H1 (cell line): ENCODE data around the gene CACNA1E. TPM values are rescaled to one million over a fixed set of nuclear protein-coding genes. Genes with fewer than 3 reads are reported as not detected.

Source experiments
- CTCF ChIA-PET: fragments of 300-600 bp; sonication (Branson Sonifier 250); formaldehyde crosslinking; loops from one replicate; lab custom pipeline; 2021; ENCODE audit not compliant: partially characterized antibody; lab: Charles Lee
- POLR2A ChIA-PET: fragments of 300-600 bp; sonication (Branson Sonifier 250); formaldehyde crosslinking; loops from one replicate; lab custom pipeline; 2021; ENCODE audit warnings: inconsistent platforms; ENCODE audit not compliant: partially characterized antibody; lab: Charles Lee
- DNase-seq, 2 experiments: peaks; one replicate each; pipeline versions ENCODE4 v3.0.0 to v3.0.0-alpha.2; 2010 to 2022; ENCODE audit warnings: low spot score in 2 of 2, low read depth in 1 of 2, mixed read lengths in 1 of 2
- FAIRE-seq: peaks from 2 replicates; lab custom pipeline; 2011; peaks lifted over from hg19 to GRCh38; lab: Jason Lieb, UNC
- H2AFZ ChIP-seq: 2 replicates; pipeline ENCODE4 v1.8.1; 2012; ENCODE audit warnings: low read length, inconsistent platforms
- H2AK5ac ChIP-seq: 2 replicates; pipeline ENCODE4 v1.6.1; 2013; ENCODE audit warnings: low read depth, low read length
- H2BK120ac ChIP-seq: replicated peaks from 2 replicates; pipeline ENCODE3; 2013; ENCODE audit warnings: low read depth, low read length, inconsistent platforms
- H2BK12ac ChIP-seq: 2 replicates; pipeline ENCODE4 v1.6.1; 2013; ENCODE audit warnings: low read depth, low read length
- H2BK15ac ChIP-seq: 2 replicates; pipeline ENCODE4 v1.6.1; 2013; ENCODE audit warnings: low read length
- H2BK20ac ChIP-seq: 2 replicates; pipeline ENCODE4 v1.6.1; 2013; ENCODE audit warnings: low read length
- H2BK5ac ChIP-seq: 2 replicates; pipeline ENCODE4 v1.6.1; 2013; ENCODE audit warnings: low read depth, low read length
- H3K14ac ChIP-seq: 2 replicates; pipeline ENCODE4 v1.6.1; 2013; ENCODE audit warnings: inconsistent platforms; ENCODE audit not compliant: insufficient read length
- H3K18ac ChIP-seq: 2 replicates; pipeline ENCODE4 v1.6.1; 2013; ENCODE audit warnings: low read length; ENCODE audit errors: extremely low read depth
- H3K23ac ChIP-seq: 2 replicates; pipeline ENCODE4 v1.6.1; 2013; ENCODE audit warnings: inconsistent platforms; ENCODE audit not compliant: insufficient read length
- H3K23me2 ChIP-seq: 2 replicates; pipeline ENCODE4 v1.6.1; 2013; ENCODE audit warnings: low read depth, low read length
- H3K27ac ChIP-seq: 2 replicates; pipeline ENCODE4 v1.6.1; 2011; ENCODE audit warnings: low read depth, low read length, inconsistent platforms
- H3K27me3 ChIP-seq, 4 experiments: replicated peaks in 1 of 4; 1 replicate in 1 of 4; 2 replicates in 3 of 4; pipeline versions ENCODE4 v1.6.1 to v1.8.1; 2011 to 2013; ENCODE audit warnings: low read length in 3 of 4, mild to moderate bottlenecking in 3 of 4, inconsistent platforms in 2 of 4, mixed read lengths in 2 of 4, moderate library complexity in 1 of 4; ENCODE audit not compliant: control insufficient read depth in 3 of 4, insufficient read depth in 3 of 4; ENCODE audit errors: extremely low read depth in 1 of 4
- H3K36me3 ChIP-seq, 4 experiments: 2 replicates each; pipeline versions ENCODE4 v1.6.1 to v1.8.1; 2011 to 2013; ENCODE audit warnings: mild to moderate bottlenecking in 4 of 4, low read length in 3 of 4, moderate library complexity in 2 of 4, control low read depth in 1 of 4, inconsistent platforms in 1 of 4; ENCODE audit not compliant: insufficient read depth in 4 of 4, control insufficient read depth in 2 of 4
- H3K4ac ChIP-seq: replicated peaks from 2 replicates; pipeline ENCODE3; 2013; ENCODE audit warnings: low read length, low read depth, mixed read lengths, inconsistent platforms; ENCODE audit not compliant: insufficient read length
- H3K4me1 ChIP-seq, 4 experiments: replicated peaks in 1 of 4; 1 replicate in 1 of 4; 2 replicates in 3 of 4; pipeline versions ENCODE4 v1.6.1 to v1.8.1; 2011 to 2013; ENCODE audit warnings: low read length in 3 of 4, inconsistent platforms in 2 of 4, mixed read lengths in 1 of 4; ENCODE audit not compliant: insufficient read depth in 4 of 4, control insufficient read depth in 3 of 4
- H3K4me2 ChIP-seq, 2 experiments: 2 replicates each; pipeline versions ENCODE4 v1.6.1 to v1.8.1; 2011 to 2013; ENCODE audit warnings: low read depth in 2 of 2, low read length in 2 of 2, control low read depth in 1 of 2, inconsistent platforms in 1 of 2, mild to moderate bottlenecking in 1 of 2; ENCODE audit not compliant: insufficient read depth in 1 of 2
- H3K4me3 ChIP-seq, 4 experiments: fragments of 200-600, 300-600 bp in 1 of 4; sonication (generic), shearing (Covaris generic), sonication (Bioruptor Twin) in 1 of 4; 2 replicates each; pipeline versions ENCODE4 v1.5.1 to v1.8.1; 2011 to 2016; ENCODE audit warnings: low read length in 4 of 4, low read depth in 3 of 4, control low read depth in 2 of 4, inconsistent platforms in 2 of 4, mild to moderate bottlenecking in 2 of 4, mixed read lengths in 1 of 4, moderate library complexity in 1 of 4; ENCODE audit not compliant: insufficient read depth in 2 of 4; ENCODE audit errors: extremely low read depth in 1 of 4
- H3K56ac ChIP-seq: replicated peaks from 2 replicates; pipeline ENCODE3; 2013; ENCODE audit warnings: low read depth, mild to moderate bottlenecking, mixed read lengths, low read length, inconsistent platforms; ENCODE audit not compliant: insufficient read length
- H3K79me1 ChIP-seq: 2 replicates; pipeline ENCODE4 v1.6.1; 2013; ENCODE audit warnings: low read depth, low read length, control low read depth
- H3K79me2 ChIP-seq, 2 experiments: 2 replicates each; pipeline versions ENCODE4 v1.6.1 to v1.8.1; 2012 to 2013; ENCODE audit warnings: low read length in 2 of 2, mild to moderate bottlenecking in 2 of 2, inconsistent platforms in 1 of 2; ENCODE audit not compliant: insufficient read depth in 2 of 2, control insufficient read depth in 1 of 2
- H3K9ac ChIP-seq, 4 experiments: replicated peaks in 1 of 4; 1 replicate in 1 of 4; 2 replicates in 3 of 4; pipeline versions ENCODE4 v1.6.1 to v1.8.1; 2011 to 2013; ENCODE audit warnings: low read depth in 3 of 4, low read length in 3 of 4, control low read depth in 2 of 4, mild to moderate bottlenecking in 2 of 4, moderate library complexity in 2 of 4, inconsistent platforms in 1 of 4; ENCODE audit errors: extremely low read depth in 1 of 4
- H3K9me3 ChIP-seq, 2 experiments: 2 replicates each; pipeline versions ENCODE4 v1.6.1 to v1.8.1; 2012 to 2013; ENCODE audit warnings: mild to moderate bottlenecking in 2 of 2, moderate library complexity in 2 of 2, control low read depth in 1 of 2, inconsistent platforms in 1 of 2, low read depth in 1 of 2, low read length in 1 of 2, mixed read lengths in 1 of 2; ENCODE audit not compliant: insufficient read depth in 2 of 2
- H4K20me1 ChIP-seq, 2 experiments: replicated peaks in 1 of 2; 2 replicates each; pipeline versions ENCODE3 to v1.8.1; 2011 to 2013; ENCODE audit warnings: inconsistent platforms in 2 of 2, low read length in 2 of 2, mild to moderate bottlenecking in 1 of 2; ENCODE audit not compliant: insufficient read depth in 2 of 2, control insufficient read depth in 1 of 2
- H4K5ac ChIP-seq: 2 replicates; pipeline ENCODE4 v1.6.1; 2013; ENCODE audit warnings: low read length, low read depth, mixed read lengths, inconsistent platforms; ENCODE audit not compliant: insufficient read length
- H4K8ac ChIP-seq: 2 replicates; pipeline ENCODE4 v1.8.0; 2013; ENCODE audit warnings: mild to moderate bottlenecking, moderate library complexity, low read length, inconsistent platforms; ENCODE audit not compliant: insufficient read depth; ENCODE audit errors: extremely low read depth
- H4K91ac ChIP-seq: replicated peaks from 2 replicates; pipeline ENCODE3; 2013; ENCODE audit warnings: low read length, mixed read lengths, inconsistent platforms; ENCODE audit not compliant: insufficient read length
- EZH2 ChIP-seq: fragments of 200-600 bp; sonication (generic); IDR thresholded peaks from 2 replicates; pipeline ENCODE4 v1.7.1; 2012; ENCODE audit warnings: low read depth, mild to moderate bottlenecking, moderate library complexity, low read length, inconsistent platforms; ENCODE audit not compliant: severe bottlenecking
- KDM4A ChIP-seq: IDR thresholded peaks from one replicate; pipeline ENCODE4 v1.7.1; 2012; ENCODE audit warnings: low read depth, mild to moderate bottlenecking, moderate library complexity, low read length, inconsistent platforms; ENCODE audit not compliant: severe bottlenecking
- KDM5A ChIP-seq: fragments of 200-600 bp; IDR thresholded peaks from 2 replicates; pipeline ENCODE4 v1.7.1; 2012; ENCODE audit warnings: mild to moderate bottlenecking, low read length, inconsistent platforms, mixed read lengths
- NRF1 ChIP-seq: IDR thresholded peaks from 2 replicates; pipeline ENCODE4 v1.6.1; 2011; ENCODE audit warnings: mild to moderate bottlenecking, low read depth, low read length, improper control_type of control experiment
- RNF2 ChIP-seq: fragments of 200-900, 300-1000 bp; sonication (generic); IDR thresholded peaks from 2 replicates; pipeline ENCODE4 v1.7.1; 2016; ENCODE audit warnings: borderline replicate concordance, low read depth, mild to moderate bottlenecking, antibody characterized with exemption, low read length; ENCODE audit not compliant: poor library complexity, severe bottlenecking; ENCODE audit errors: missing control alignments
- WGBS, 2 experiments: shearing (Covaris generic) in 1 of 2; methylation state at CpG; one replicate each; pipeline versions ENCODE4 v1.1.6 to v1.1.7; 2013 to 2015; ENCODE audit warnings: low lambda C conversion rate in 2 of 2, mixed read lengths in 2 of 2, inconsistent platforms in 1 of 2, low coverage in 1 of 2, missing lambda C conversion rate in 1 of 2; ENCODE audit not compliant: insufficient replicate concordance in 2 of 2, insufficient coverage in 1 of 2, insufficient read length in 1 of 2; ENCODE audit errors: extremely low coverage in 1 of 2, missing lambda C conversion rate in 1 of 2; 5-methylcytosine and 5-hydroxymethylcytosine counted together
- polyA plus RNA-seq, 7 experiments: library from polyadenylated mRNA; depleted of rRNA in 3 of 7; stranded (reverse) in 5 of 7; unstranded in 2 of 7; fragments of >200 nt in 5 of 7; fragments of 200-250 nt in 2 of 7; gene quantifications; 1 replicate in 5 of 7; 2 replicates in 1 of 7; 4 replicates in 1 of 7; pipeline versions ENCODE4 v1.2.1 to v1.2.3, GENCODE V29; 2011 to 2013; ENCODE audit warnings: missing spikeins in 2 of 7, mixed read lengths in 2 of 7
- total RNA-seq: library from RNA; stranded (reverse); fragmentation: NEBNext Ultra II Directional; extraction: Animal tissue kit (Norgen Biotek cat#: 25700); gene quantifications from 2 replicates; pipeline ENCODE4 v1.2.1, GENCODE V29; 2021
- TF ChIP-seq, protein P1 (sequence below): IDR thresholded peaks from 2 replicates; pipeline ENCODE4 v1.6.1; 2012; ENCODE audit warnings: inconsistent platforms

Gene CACNA1E
- total and polyA plus RNA-seq, 2 of the 8 experiments (the other 6 are each of a cell fraction or from before 2014, with no cell fraction given), result 0.98 to 1.3 TPM

DNA sequence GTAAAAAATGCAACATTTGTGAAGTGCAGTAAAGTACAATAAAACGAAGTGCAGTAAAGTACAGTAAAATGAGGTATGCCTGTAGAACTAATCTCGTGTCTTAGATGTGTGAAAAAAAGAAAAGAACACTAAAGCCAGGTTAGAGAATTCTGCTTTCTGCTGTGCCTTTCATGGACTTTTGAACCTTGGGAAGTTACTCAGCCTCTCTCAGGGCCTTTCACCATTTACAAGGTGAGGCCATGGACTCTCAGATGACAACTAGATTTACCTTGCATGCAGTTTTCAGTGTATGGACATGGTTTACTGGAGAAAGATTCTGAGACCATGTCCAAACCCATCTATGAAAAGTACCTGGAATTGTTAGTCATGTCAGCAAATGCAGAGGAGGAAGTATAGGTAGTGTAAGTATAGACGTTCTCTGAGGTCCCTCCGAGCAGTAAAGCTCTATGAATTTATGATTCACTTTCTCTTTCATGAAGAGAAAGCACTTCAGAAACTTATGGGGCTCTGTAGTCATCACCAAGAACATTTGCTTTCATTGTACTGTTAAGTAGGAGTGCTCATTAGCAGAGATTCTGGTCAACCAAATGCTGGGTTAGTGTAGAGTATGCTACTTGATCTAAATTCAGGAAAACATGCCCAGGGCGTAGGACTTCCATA lies 143.1 kb downstream of the CACNA1E start:
- Histone ChIP-seq H3K9ac (no peak overlapping the region), H3K27ac (no peak overlapping the region), H3K56ac (no peak overlapping the region), H4K5ac (no peak overlapping the region), H2BK20ac (no peak overlapping the region), H3K36me3 (no peaks in the 10 kb centered on the region), H3K79me2 (no peaks in the 10 kb centered on the region), H4K8ac (no peak overlapping the region), H3K4me2 (no peak overlapping the region), H2BK12ac (no peak overlapping the region), H3K4me3 (no peak overlapping the region), H3K9me3 (no peaks in the 10 kb centered on the region), H2BK5ac (no peak overlapping the region), H3K4me1 (peaks cover 0 to 2% (median 0%) of the 10 kb centered on the region in 4 experiments; a peak in 1 of 7 replicates), H3K18ac (no peak overlapping the region), H3K14ac (no peak overlapping the region), H4K91ac (no peak overlapping the region), H4K20me1 (no peaks in the 10 kb centered on the region), H3K23me2 (no peaks in the 10 kb centered on the region), H2BK120ac (no peak overlapping the region), H3K23ac (no peak overlapping the region), H2BK15ac (no peak overlapping the region), H3K27me3 (no peaks in the 10 kb centered on the region), H2AK5ac (no peak overlapping the region), H3K4ac (no peak overlapping the region), H2AFZ (no peak overlapping the region), H3K79me1 (no peaks in the 10 kb centered on the region)
- no peak for FAIRE-seq
- no peak for DNase-seq
- ChIA-PET POLR2A (interaction anchor here (0.6 kb wide), 1 partner anchor 23 kb away, joined by 3 read pairs; no protein-coding TSS in a partner anchor), CTCF (no interaction called here)
- WGBS, 2 experiments, result 90% methylated on average over 5 of the region's 5 CpGs; no CpG with 5 or more reads in 1 of the 2 experiments
- no peak for TF ChIP-seq EZH2
- TF ChIP-seq RNF2, result no peak
- no peak for TF ChIP-seq KDM4A
- TF ChIP-seq KDM5A, result no peak
- no peak for TF ChIP-seq NRF1
- TF ChIP-seq, protein P1, sequence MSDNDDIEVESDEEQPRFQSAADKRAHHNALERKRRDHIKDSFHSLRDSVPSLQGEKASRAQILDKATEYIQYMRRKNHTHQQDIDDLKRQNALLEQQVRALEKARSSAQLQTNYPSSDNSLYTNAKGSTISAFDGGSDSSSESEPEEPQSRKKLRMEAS, result no peak
